Endothelial cell of umbilical vein (primary cell): Measurements from ENCODE around the gene MCOLN2. TPM values are rescaled to one million over a fixed set of nuclear protein-coding genes. Genes with fewer than 3 reads are reported as not detected.

ENCODE experiments used
- BruUV-seq: library from RNA; stranded (reverse); fragments of 400-500 nt; replicated peaks from 2 replicates; lab custom pipeline; 2021; lab: Mats Ljungman, UMichigan
- CTCF ChIA-PET: fragments of 300-600, 350-600 bp; sonication (Branson Sonifier 250); formaldehyde crosslinking; loops from one replicate; lab custom pipeline; 2021; ENCODE audit warnings: antibody characterized with exemption, inconsistent platforms; lab: Charles Lee
- POLR2A ChIA-PET: fragments of 300-600, 350-600 bp; sonication (Branson Sonifier 250); formaldehyde crosslinking; loops from one replicate; lab custom pipeline; 2021; ENCODE audit warnings: antibody characterized with exemption, inconsistent platforms; lab: Charles Lee
- DNase-seq: peaks from one replicate; pipeline ENCODE4 v3.0.0-alpha.2; 2011; ENCODE audit warnings: low read depth, low spot score
- FAIRE-seq: peaks from 2 replicates; lab custom pipeline; 2011; peaks lifted over from hg19 to GRCh38; lab: Jason Lieb, UNC
- H2AFZ ChIP-seq: 2 replicates; pipeline ENCODE4 v1.6.0; 2012; ENCODE audit warnings: low read depth, low read length, control low read depth, inconsistent platforms
- H3K27ac ChIP-seq: 2 replicates; pipeline ENCODE4 v1.5.1; 2011; ENCODE audit warnings: low read depth, mild to moderate bottlenecking, control low read depth, low read length, moderate library complexity; ENCODE audit not compliant: insufficient read depth
- H3K27me3 ChIP-seq, 2 experiments: 2 replicates each; pipeline versions ENCODE4 v1.6.0 to v1.6.1; 2011; ENCODE audit warnings: low read length in 2 of 2, mixed read lengths in 1 of 2; ENCODE audit not compliant: control insufficient read depth in 2 of 2, insufficient read depth in 2 of 2
- H3K36me3 ChIP-seq, 2 experiments: 2 replicates in 1 of 2; 3 replicates in 1 of 2; pipeline ENCODE4 v1.5.1; 2011; ENCODE audit warnings: low read length in 2 of 2, mild to moderate bottlenecking in 1 of 2, moderate library complexity in 1 of 2; ENCODE audit not compliant: control insufficient read depth in 2 of 2, insufficient read depth in 2 of 2; ENCODE audit errors: extremely low read depth in 1 of 2
- H3K4me1 ChIP-seq: 3 replicates; pipeline ENCODE4 v1.5.1; 2011; ENCODE audit warnings: mild to moderate bottlenecking, low read length; ENCODE audit not compliant: control insufficient read depth, insufficient read depth; ENCODE audit errors: extremely low read depth
- H3K4me2 ChIP-seq: 2 replicates; pipeline ENCODE4 v1.6.1; 2011; ENCODE audit warnings: low read length, control low read depth, mixed read lengths; ENCODE audit not compliant: insufficient read depth
- H3K4me3 ChIP-seq, 3 experiments: fragments of 200-600 bp in 1 of 3; sonication (generic), shearing (Covaris generic) in 1 of 3; replicated peaks in 1 of 3; 2 replicates each; pipeline ENCODE4 v1.5.1; 2011 to 2016; ENCODE audit warnings: control low read depth in 3 of 3, low read length in 3 of 3, mild to moderate bottlenecking in 2 of 3, inconsistent platforms in 1 of 3, low read depth in 1 of 3, moderate library complexity in 1 of 3; ENCODE audit not compliant: insufficient read depth in 1 of 3
- H3K79me2 ChIP-seq: 2 replicates; pipeline ENCODE4 v1.6.0; 2012; ENCODE audit warnings: low read length, inconsistent platforms; ENCODE audit not compliant: control insufficient read depth, insufficient read depth
- H3K9ac ChIP-seq: replicated peaks from 2 replicates; pipeline ENCODE3; 2011; ENCODE audit warnings: low read length, control low read depth; ENCODE audit not compliant: insufficient read depth; ENCODE audit errors: extremely low read depth
- H3K9me1 ChIP-seq: replicated peaks from 3 replicates; pipeline ENCODE4 v1.6.0; 2011; ENCODE audit warnings: mild to moderate bottlenecking, low read length; ENCODE audit not compliant: control insufficient read depth, insufficient read depth; ENCODE audit errors: extremely low read depth
- H3K9me3 ChIP-seq: replicated peaks from 2 replicates; pipeline ENCODE4 v1.5.1; 2012; ENCODE audit warnings: low read length, inconsistent platforms; ENCODE audit not compliant: control insufficient read depth, insufficient read depth
- H4K20me1 ChIP-seq: replicated peaks from 2 replicates; pipeline ENCODE3; 2011; ENCODE audit warnings: mild to moderate bottlenecking, low read length; ENCODE audit not compliant: control insufficient read depth, insufficient read depth; ENCODE audit errors: extremely low read depth
- EZH2 ChIP-seq: IDR thresholded peaks from 2 replicates; pipeline ENCODE4 v1.6.1; 2012; ENCODE audit warnings: borderline replicate concordance, low read depth, mild to moderate bottlenecking, moderate library complexity, low read length, inconsistent platforms; ENCODE audit not compliant: severe bottlenecking
- FOS ChIP-seq: IDR thresholded peaks from 2 replicates; pipeline ENCODE4 v1.6.1; 2011; ENCODE audit warnings: mild to moderate bottlenecking, low read length, moderate library complexity, borderline replicate concordance; ENCODE audit not compliant: insufficient read depth
- GATA2 ChIP-seq: IDR thresholded peaks from 2 replicates; pipeline ENCODE4 v1.7.0; 2011; ENCODE audit warnings: low read depth, mild to moderate bottlenecking, moderate library complexity, mixed read lengths, low read length; ENCODE audit not compliant: insufficient read length, insufficient read depth
- JUN ChIP-seq: IDR thresholded peaks from 2 replicates; pipeline ENCODE4 v1.6.1; 2011; ENCODE audit warnings: borderline replicate concordance, low read depth; ENCODE audit not compliant: insufficient read length, insufficient read depth
- MYC ChIP-seq: IDR thresholded peaks from one replicate; pipeline ENCODE4 v1.6.1; 2011; ENCODE audit warnings: mild to moderate bottlenecking, low read depth, low read length
- POLR2AphosphoS5 ChIP-seq: IDR thresholded peaks from 2 replicates; pipeline ENCODE4 v1.6.1; 2012; ENCODE audit warnings: low read depth, mild to moderate bottlenecking, control low read depth, low read length, moderate library complexity; ENCODE audit not compliant: insufficient read depth
- dilution Hi-C: fragments of 300-500 bp; cut with MboI; formaldehyde crosslinking; loops from one replicate; pipeline ENCODE4 v1.15.0; 2019; ENCODE audit warnings: low sequenced_read_pairs; ENCODE audit not compliant: extremely low pct_ligation_motif_present
- intact Hi-C: fragments of 100-400 bp; cut with micrococcal nuclease; formaldehyde crosslinking; loops from one replicate; pipeline ENCODE4 v1.10.0; 2022
- polyA plus RNA-seq, 4 experiments: library from polyadenylated mRNA; depleted of rRNA in 3 of 4; stranded (reverse) in 3 of 4; unstranded in 1 of 4; fragments of >200 nt; gene quantifications; 2 replicates each; pipeline versions ENCODE4 v1.2.1 to v1.2.3, GENCODE V29; 2011 to 2012; ENCODE audit warnings: missing spikeins in 1 of 4
- total RNA-seq: library from RNA; stranded (reverse); gene quantifications from 2 replicates; pipeline ENCODE4 v1.2.3, GENCODE V29; 2021
- TF ChIP-seq, protein P1 (sequence below), 2 donors: IDR thresholded peaks; 1 replicate in 1 of 2; 2 replicates in 1 of 2; pipeline ENCODE4 v1.5.1; 2011; ENCODE audit warnings: low read length in 2 of 2, mild to moderate bottlenecking in 2 of 2, moderate library complexity in 2 of 2, control low read depth in 1 of 2, inconsistent platforms in 1 of 2, low read depth in 1 of 2; ENCODE audit not compliant: insufficient read depth in 1 of 2; ENCODE audit errors: extremely low read depth in 1 of 2
- TF ChIP-seq, protein P2 (sequence below): IDR thresholded peaks from 2 replicates; pipeline ENCODE4 v1.6.1; 2011; ENCODE audit not compliant: insufficient read depth, insufficient read length

The MCOLN2 gene
- total and polyA plus RNA-seq, 2 donors (not counting 3 experiments of a cell fraction or from before 2014, with no cell fraction given), result not detected

- Histone ChIP-seq H3K27ac (no peak overlapping the region), H3K4me2 (no peak overlapping the region), H3K9me3 (no peaks in the 10 kb centered on the region), H3K4me3 (no peak overlapping the region), H3K9ac (no peak overlapping the region), H3K9me1 (no peaks in the 10 kb centered on the region), H3K4me1 (no peaks in the 10 kb centered on the region), H3K27me3 (peaks cover 6 to 9% of the 10 kb centered on the region in 2 experiments), H2AFZ (no peak overlapping the region), H3K36me3 (no peaks in the 10 kb centered on the region), H3K79me2 (no peaks in the 10 kb centered on the region), H4K20me1 (no peaks in the 10 kb centered on the region)
- CTCF ChIA-PET, result interaction anchor here (2.7 kb wide), 1 partner anchor 81 kb away, joined by 17 read pairs; no protein-coding TSS in a partner anchor
- dilution Hi-C loops, result no loop called here
- POLR2A ChIA-PET, result no interaction called here
- TF ChIP-seq, protein P1, sequence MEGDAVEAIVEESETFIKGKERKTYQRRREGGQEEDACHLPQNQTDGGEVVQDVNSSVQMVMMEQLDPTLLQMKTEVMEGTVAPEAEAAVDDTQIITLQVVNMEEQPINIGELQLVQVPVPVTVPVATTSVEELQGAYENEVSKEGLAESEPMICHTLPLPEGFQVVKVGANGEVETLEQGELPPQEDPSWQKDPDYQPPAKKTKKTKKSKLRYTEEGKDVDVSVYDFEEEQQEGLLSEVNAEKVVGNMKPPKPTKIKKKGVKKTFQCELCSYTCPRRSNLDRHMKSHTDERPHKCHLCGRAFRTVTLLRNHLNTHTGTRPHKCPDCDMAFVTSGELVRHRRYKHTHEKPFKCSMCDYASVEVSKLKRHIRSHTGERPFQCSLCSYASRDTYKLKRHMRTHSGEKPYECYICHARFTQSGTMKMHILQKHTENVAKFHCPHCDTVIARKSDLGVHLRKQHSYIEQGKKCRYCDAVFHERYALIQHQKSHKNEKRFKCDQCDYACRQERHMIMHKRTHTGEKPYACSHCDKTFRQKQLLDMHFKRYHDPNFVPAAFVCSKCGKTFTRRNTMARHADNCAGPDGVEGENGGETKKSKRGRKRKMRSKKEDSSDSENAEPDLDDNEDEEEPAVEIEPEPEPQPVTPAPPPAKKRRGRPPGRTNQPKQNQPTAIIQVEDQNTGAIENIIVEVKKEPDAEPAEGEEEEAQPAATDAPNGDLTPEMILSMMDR (IDR thresholded peaks at IDR 0.05; ENCODE audit: extremely low read depth in 1 of 2, insufficient read depth in 1 of 2, low read depth in 1 of 2, low read length in 2 of 2), result no peak
- TF ChIP-seq FOS, result no peak
- TF ChIP-seq GATA2, result no peak
- TF ChIP-seq EZH2, result no peak
- TF ChIP-seq, protein P2, sequence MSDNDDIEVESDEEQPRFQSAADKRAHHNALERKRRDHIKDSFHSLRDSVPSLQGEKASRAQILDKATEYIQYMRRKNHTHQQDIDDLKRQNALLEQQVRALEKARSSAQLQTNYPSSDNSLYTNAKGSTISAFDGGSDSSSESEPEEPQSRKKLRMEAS, result no peak
- TF ChIP-seq POLR2AphosphoS5, result no peak
- no peak for TF ChIP-seq JUN
- TF ChIP-seq MYC, result no peak
- DNase-seq, result no peak
- no TSS peak for BruUV-seq
- no peak for FAIRE-seq
- intact Hi-C loops, result loop anchor here (2.0 kb wide), 1 partner anchor 81 kb away; no protein-coding TSS in a partner anchor
Measured at GRCh38 chr1:85025940-85026339, 29.0 kb upstream of the MCOLN2 start.
